Mesenchymal stem cell (in vitro differentiated cells and primary cell): ENCODE data around the gene SV2B.

ENCODE experiments used
- DNase-seq: peaks from one replicate; pipeline ENCODE4 v3.0.0-alpha.2; 2013
- H2AFZ ChIP-seq: one replicate; pipeline ENCODE4 v1.6.1; 2013; ENCODE audit warnings: low read depth, mild to moderate bottlenecking, control low read depth, inconsistent platforms, low read length, moderate library complexity
- H2AK5ac ChIP-seq: 2 replicates; pipeline ENCODE4 v1.6.1; 2013; ENCODE audit warnings: low read length, moderate library complexity, mild to moderate bottlenecking, inconsistent platforms; ENCODE audit not compliant: severe bottlenecking
- H2BK120ac ChIP-seq: one replicate; pipeline ENCODE4 v1.6.1; 2013; ENCODE audit warnings: low read depth, mild to moderate bottlenecking, inconsistent platforms, low read length, moderate library complexity
- H2BK12ac ChIP-seq, 2 experiments: one replicate each; pipeline ENCODE4 v1.6.1; 2013; ENCODE audit warnings: inconsistent platforms in 2 of 2, low read length in 2 of 2, mild to moderate bottlenecking in 2 of 2, moderate library complexity in 2 of 2, control low read depth in 1 of 2
- H2BK15ac ChIP-seq: one replicate; pipeline ENCODE4 v1.6.1; 2013; ENCODE audit warnings: mild to moderate bottlenecking, low read depth, inconsistent platforms; ENCODE audit not compliant: poor library complexity, severe bottlenecking
- H2BK5ac ChIP-seq: 2 replicates; pipeline ENCODE4 v1.6.1; 2013; ENCODE audit warnings: low read depth, mild to moderate bottlenecking, low read length, control low read depth, inconsistent platforms; ENCODE audit not compliant: poor library complexity, severe bottlenecking
- H3K14ac ChIP-seq, 2 experiments: one replicate each; pipeline ENCODE4 v1.6.1; 2013; ENCODE audit warnings: inconsistent platforms in 2 of 2, low read length in 2 of 2, control low read depth in 1 of 2, mild to moderate bottlenecking in 1 of 2, moderate library complexity in 1 of 2
- H3K18ac ChIP-seq, 2 experiments: one replicate each; pipeline ENCODE4 v1.6.1; 2013; ENCODE audit warnings: inconsistent platforms in 2 of 2, low read length in 2 of 2, control low read depth in 1 of 2, low read depth in 1 of 2, mild to moderate bottlenecking in 1 of 2
- H3K23ac ChIP-seq, 2 experiments: one replicate each; pipeline ENCODE4 v1.6.1; 2013; ENCODE audit warnings: inconsistent platforms in 2 of 2, low read length in 2 of 2, mild to moderate bottlenecking in 2 of 2, moderate library complexity in 2 of 2, control low read depth in 1 of 2
- H3K27ac ChIP-seq: 2 replicates; pipeline ENCODE4 v1.5.1; 2013; ENCODE audit warnings: mild to moderate bottlenecking, moderate library complexity, low read length, control low read depth, inconsistent platforms; ENCODE audit not compliant: poor library complexity, severe bottlenecking
- H3K27me3 ChIP-seq, 2 experiments: 2 replicates each; pipeline versions ENCODE4 v1.6.1 to v1.7.0; 2013; ENCODE audit warnings: low read length in 2 of 2, mild to moderate bottlenecking in 2 of 2, moderate library complexity in 2 of 2, control low read depth in 1 of 2, inconsistent platforms in 1 of 2; ENCODE audit not compliant: control insufficient read depth in 1 of 2, insufficient read depth in 1 of 2
- H3K36me3 ChIP-seq, 2 experiments: 2 replicates each; pipeline versions ENCODE4 v1.6.1 to v1.7.0; 2013; ENCODE audit warnings: low read length in 2 of 2, control low read depth in 1 of 2, inconsistent platforms in 1 of 2, low read depth in 1 of 2, mild to moderate bottlenecking in 1 of 2; ENCODE audit not compliant: insufficient read depth in 2 of 2, control insufficient read depth in 1 of 2
- H3K4ac ChIP-seq, 2 experiments: one replicate each; pipeline ENCODE4 v1.6.1; 2013; ENCODE audit warnings: inconsistent platforms in 2 of 2, low read length in 2 of 2, mild to moderate bottlenecking in 2 of 2, moderate library complexity in 2 of 2, control low read depth in 1 of 2, low read depth in 1 of 2
- H3K4me1 ChIP-seq: 2 replicates; pipeline ENCODE4 v1.6.1; 2013; ENCODE audit warnings: low read depth, low read length, control low read depth; ENCODE audit not compliant: control insufficient read depth, insufficient read depth
- H3K4me2 ChIP-seq: 2 replicates; pipeline ENCODE4 v1.6.1; 2013; ENCODE audit warnings: low read length, mild to moderate bottlenecking, inconsistent platforms; ENCODE audit not compliant: poor library complexity, severe bottlenecking
- H3K4me3 ChIP-seq, 2 experiments: 2 replicates each; pipeline versions ENCODE4 v1.5.1 to v1.7.0; 2013; ENCODE audit warnings: low read length in 2 of 2, mild to moderate bottlenecking in 2 of 2, control low read depth in 1 of 2, low read depth in 1 of 2; ENCODE audit not compliant: insufficient read depth in 1 of 2
- H3K79me1 ChIP-seq: replicated peaks from 2 replicates; pipeline ENCODE4 v1.6.1; 2013; ENCODE audit warnings: mild to moderate bottlenecking, control low read depth, low read length, inconsistent platforms; ENCODE audit not compliant: poor library complexity, severe bottlenecking
- H3K9ac ChIP-seq: 2 replicates; pipeline ENCODE4 v1.7.0; 2013; ENCODE audit warnings: mild to moderate bottlenecking, low read length, moderate library complexity
- H3K9me3 ChIP-seq: 2 replicates; pipeline ENCODE4 v1.7.0; 2013; ENCODE audit warnings: mild to moderate bottlenecking, low read length; ENCODE audit not compliant: control insufficient read depth
- H4K8ac ChIP-seq: one replicate; pipeline ENCODE4 v1.6.1; 2013; ENCODE audit warnings: inconsistent platforms, mild to moderate bottlenecking, low read length, moderate library complexity
- H4K91ac ChIP-seq: one replicate; pipeline ENCODE4 v1.6.1; 2013; ENCODE audit warnings: mild to moderate bottlenecking, low read length, inconsistent platforms
- WGBS: methylation state at CpG from one replicate; pipeline ENCODE4 v1.1.7; 2013; ENCODE audit warnings: mixed read lengths; 5-methylcytosine and 5-hydroxymethylcytosine counted together

Gene SV2B

DNA sequence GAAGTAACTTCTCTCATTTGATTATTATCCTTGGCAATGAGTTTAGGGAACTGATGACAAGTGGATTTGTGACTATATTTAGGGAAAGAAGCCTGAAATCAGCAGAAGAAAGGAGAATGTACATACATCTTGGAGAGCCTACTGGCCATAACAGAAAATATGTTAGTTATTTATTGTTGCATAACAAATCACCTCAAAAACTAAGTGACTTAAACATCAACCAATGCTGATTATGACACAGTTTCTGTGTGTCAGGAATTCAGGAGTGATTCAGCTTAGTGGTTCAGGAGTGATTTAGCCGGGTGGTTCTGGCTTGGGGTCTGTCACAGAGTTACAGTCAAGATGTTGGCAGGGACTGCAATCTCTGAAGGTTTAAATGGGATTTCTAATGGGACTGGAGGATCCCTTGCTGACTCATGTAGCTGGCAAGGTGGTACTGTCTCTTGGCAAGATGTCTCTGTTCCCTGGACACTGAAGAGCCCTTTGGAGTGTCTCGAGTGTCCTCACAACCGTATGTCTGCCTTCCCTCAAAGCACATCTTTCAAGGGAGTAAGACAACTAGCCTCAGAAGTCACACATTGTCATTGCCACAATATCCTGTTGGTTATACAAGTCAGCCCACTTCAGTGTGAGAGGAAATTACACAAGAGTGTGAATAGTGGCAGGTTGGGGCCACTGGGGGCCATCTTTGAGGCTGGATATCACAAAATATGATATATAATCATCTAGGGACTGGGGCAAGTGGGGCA lies 248.9 kb downstream of the SV2B start:
- Histone ChIP-seq H2AK5ac (no peak overlapping the region), H3K27me3 (no peaks in the 10 kb centered on the region), H3K9ac (no peak overlapping the region), H3K4me3 (no peak overlapping the region), H3K14ac (no peak overlapping the region), H3K27ac (no peak overlapping the region), H2BK5ac (no peak overlapping the region), H3K36me3 (no peaks in the 10 kb centered on the region), H3K4me2 (no peak overlapping the region), H3K23ac (no peak overlapping the region), H3K9me3 (no peaks in the 10 kb centered on the region), H2AFZ (no peak overlapping the region), H2BK12ac (no peak overlapping the region), H3K18ac (no peak overlapping the region), H3K4me1 (no peaks in the 10 kb centered on the region), H3K4ac (no peak overlapping the region), H3K79me1 (no peaks in the 10 kb centered on the region), H4K91ac (no peak overlapping the region), H4K8ac (no peak overlapping the region), H2BK120ac (no peak overlapping the region), H2BK15ac (no peak overlapping the region)
- DNase-seq: no peak
- 53% methylated on average over 3 of the region's 3 CpGs for WGBS
